ENCODE data around the gene CAPZB.

Gene CAPZB

DNA sequence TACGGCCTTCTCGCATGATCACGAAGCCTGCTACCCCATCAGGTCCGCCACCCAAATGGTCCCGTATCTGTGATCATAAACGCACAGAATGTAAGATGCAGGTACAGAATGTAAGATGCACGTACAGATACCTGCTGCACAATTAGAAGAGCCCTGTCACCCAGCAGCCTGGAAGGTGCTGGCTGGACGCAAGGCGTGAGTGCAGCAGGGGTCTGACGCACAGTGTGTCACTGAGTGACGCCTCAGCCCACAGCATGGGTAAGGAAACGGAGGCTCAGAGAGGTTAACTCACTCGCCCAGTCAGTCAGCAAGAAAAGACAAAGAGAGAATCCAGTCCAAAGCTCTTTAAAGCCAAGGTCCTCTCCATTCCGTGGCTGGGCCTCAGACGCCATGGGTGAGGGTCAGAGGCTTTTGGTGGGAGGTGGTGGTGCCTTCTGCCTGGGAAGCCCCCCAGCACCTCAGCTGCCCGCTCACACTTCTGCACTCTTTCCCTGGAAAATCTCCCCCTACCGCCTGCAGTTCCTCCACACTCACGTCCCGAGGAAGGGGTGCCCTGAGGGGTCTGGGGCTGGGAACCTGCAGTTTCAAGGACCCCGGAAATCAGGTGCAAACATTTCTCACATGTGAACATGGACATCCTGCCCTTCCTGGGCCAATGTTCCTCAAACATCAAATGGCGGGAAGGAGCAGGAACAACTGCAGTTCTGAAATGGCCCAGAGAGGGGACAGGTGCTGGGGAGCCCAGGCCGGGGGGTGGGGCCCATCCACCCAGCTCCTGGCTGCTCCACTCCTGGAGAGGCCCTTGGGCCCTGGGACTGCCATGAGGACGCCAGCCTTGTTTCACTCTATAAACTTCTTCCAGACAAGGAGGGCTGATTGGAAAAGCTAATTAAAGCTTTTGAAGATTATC, 113.9 kb downstream of the CAPZB start:
- TF ChIP-seq, protein P1, sequence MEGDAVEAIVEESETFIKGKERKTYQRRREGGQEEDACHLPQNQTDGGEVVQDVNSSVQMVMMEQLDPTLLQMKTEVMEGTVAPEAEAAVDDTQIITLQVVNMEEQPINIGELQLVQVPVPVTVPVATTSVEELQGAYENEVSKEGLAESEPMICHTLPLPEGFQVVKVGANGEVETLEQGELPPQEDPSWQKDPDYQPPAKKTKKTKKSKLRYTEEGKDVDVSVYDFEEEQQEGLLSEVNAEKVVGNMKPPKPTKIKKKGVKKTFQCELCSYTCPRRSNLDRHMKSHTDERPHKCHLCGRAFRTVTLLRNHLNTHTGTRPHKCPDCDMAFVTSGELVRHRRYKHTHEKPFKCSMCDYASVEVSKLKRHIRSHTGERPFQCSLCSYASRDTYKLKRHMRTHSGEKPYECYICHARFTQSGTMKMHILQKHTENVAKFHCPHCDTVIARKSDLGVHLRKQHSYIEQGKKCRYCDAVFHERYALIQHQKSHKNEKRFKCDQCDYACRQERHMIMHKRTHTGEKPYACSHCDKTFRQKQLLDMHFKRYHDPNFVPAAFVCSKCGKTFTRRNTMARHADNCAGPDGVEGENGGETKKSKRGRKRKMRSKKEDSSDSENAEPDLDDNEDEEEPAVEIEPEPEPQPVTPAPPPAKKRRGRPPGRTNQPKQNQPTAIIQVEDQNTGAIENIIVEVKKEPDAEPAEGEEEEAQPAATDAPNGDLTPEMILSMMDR (IDR thresholded peaks at IDR 0.05; ENCODE audit: control insufficient read depth, extremely low read depth, insufficient read depth) = no peak
- H3K4me3 ChIP-seq (ENCODE audit: low read depth, low read length) = no peak overlapping the region
- DNase-seq (ENCODE audit: low read depth) = no peak

DNA sequence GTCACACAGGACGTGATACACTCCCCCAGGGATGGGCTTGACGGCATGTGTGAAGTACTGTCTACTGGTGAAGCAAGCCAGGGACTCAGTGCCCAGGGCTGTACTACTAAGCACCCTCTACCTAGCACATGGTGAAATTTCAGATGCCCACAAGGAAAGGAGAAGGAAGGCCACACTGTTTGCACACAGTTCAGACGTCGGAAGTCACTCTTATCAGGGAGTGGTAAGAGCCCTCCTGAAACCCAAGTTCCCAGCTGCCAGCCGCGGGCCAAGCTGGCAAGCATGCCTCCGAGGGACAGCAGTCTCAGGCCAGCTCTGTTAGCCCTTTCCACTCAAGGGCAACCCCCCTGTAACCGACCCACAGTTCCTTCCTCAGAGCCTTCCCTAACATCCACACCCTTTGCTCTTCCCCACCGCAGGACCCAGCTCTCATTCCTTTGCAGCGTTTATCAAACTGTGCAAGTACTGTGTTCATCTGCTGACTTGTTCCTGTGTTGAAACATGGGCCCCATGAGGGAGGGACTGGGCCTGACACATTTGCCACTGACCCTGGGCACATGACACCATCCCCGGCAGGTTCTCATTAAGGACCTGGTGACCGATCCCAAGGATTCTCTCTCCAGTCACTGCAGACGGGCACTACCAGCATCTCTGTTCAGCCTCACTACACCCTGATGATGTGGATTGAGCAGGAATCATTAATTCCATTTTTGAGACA, 114.7 kb downstream of the CAPZB start:
- TF ChIP-seq, protein P1 (IDR thresholded peaks at IDR 0.05; ENCODE audit: control insufficient read depth, extremely low read depth, insufficient read depth) = no peak
- DNase-seq (ENCODE audit: low read depth) = no peak
- no peak overlapping the region for H3K4me3 ChIP-seq (ENCODE audit: low read depth, low read length)

DNA sequence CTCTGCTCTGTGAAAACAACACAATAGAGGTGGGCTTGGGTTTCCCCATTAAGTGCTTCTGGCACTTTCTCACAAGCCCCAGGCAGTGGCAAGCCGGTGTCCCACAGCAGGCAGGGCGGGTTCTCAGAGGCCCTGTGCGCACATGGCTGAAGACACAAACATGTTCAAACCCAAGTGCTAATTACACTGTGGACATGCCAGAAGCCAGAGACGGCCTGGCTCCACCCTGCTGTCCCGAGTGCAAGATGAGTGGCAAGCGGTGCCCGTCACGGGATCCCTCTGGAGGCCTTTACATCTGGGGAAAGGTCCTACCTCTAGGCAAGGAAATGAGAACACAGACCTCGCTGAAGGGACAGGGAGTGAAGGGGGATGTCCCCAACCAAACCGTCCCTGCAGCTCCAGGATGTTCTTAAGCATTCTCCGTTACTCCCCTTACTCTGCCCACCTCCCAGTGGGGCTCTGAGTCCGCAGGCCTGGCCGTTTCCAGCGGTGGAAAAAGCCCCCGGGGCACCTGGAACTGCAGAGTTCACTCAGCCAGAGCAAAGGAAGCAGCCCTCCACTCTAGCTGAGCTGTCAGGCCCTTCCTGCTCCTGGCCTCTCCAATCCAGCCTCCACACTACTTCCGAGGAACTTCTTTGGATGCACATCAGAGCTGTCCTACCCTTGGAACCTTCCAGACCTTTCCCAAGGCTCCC, 115.8 kb downstream of the CAPZB start:
- DNase-seq (ENCODE audit: low read depth) = no peak
- TF ChIP-seq, protein P1 (IDR thresholded peaks at IDR 0.05; ENCODE audit: control insufficient read depth, extremely low read depth, insufficient read depth) = no peak
- H3K4me3 ChIP-seq (ENCODE audit: low read depth, low read length) = no peak overlapping the region

DNA sequence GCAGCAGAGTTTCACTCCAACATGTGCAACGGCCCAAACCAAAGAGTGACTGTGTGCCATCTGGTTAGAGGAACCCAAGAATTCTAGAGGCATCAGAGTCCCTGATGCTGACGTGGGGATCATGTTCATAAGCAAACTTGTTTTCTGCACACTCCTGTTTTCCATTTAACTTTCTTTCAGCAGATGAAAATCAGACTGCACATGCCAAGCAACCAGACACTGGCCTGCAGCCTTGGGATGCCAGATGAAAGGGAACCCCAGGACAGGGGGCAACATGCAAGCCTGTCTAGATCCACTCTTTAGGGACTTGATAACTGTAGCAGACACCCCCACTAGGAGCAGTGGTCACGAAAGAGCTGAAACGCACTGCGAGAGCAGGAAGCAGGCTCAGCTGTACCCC, 116.4 kb downstream of the CAPZB start:
- no peak for DNase-seq (ENCODE audit: low read depth)
- TF ChIP-seq, protein P1 (IDR thresholded peaks at IDR 0.05; ENCODE audit: control insufficient read depth, extremely low read depth, insufficient read depth) = no peak
- H3K4me3 ChIP-seq (ENCODE audit: low read depth, low read length) = no peak overlapping the region

DNA sequence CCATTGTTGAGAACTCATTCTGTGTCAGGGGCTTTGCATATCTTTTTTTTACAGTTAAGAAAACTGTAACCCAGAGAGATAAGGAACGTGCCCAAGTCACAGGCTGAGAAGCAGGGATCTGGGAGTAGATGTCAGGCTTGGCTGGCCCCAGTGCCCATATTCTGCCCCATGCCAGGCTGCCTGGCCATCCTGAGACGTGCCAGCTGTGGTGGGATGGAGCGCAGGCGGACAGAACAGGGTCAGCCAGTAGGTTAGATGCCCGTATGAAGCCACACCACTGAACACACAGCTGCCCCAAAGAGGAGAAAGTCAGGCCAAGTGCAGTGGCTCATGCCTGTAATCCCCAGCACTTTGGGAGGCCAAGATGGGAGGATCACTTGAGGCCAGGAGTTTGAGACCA, 117.3 kb downstream of the CAPZB start:
- H3K4me3 ChIP-seq (ENCODE audit: low read depth, low read length) = no peak overlapping the region

DNA sequence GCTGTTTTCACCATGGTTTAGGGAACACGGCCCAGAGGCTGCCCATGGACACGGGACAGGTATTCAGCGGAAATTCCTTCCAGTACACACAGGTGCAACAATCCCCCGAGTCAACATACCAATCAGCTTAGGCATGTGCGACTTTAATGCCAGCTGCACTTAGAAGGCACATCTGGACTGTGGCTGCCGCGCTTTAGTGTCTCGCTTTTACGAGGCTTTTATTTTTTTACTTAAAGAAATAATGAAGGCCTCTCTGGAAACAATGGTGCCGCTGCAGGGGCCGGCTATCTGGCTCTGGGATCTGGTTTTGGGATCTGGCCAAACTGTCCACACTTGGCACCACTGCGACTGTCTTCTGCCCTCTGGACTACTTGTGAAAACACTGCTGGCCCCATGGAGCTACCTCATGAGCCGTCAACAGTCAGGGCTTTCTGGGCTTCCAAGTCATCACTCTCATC, 117.7 kb downstream of the CAPZB start:
- no peak overlapping the region for H3K4me3 ChIP-seq (ENCODE audit: low read depth, low read length)
- TF ChIP-seq, protein P1 (IDR thresholded peaks at IDR 0.05; ENCODE audit: control insufficient read depth, extremely low read depth, insufficient read depth) = no peak
- no peak for DNase-seq (ENCODE audit: low read depth)

More for the DNA sequence above, 117.3 kb downstream of the CAPZB start:
- TF ChIP-seq, protein P1 (IDR thresholded peaks at IDR 0.05; ENCODE audit: control insufficient read depth, extremely low read depth, insufficient read depth) = no peak
- DNase-seq (ENCODE audit: low read depth) = no peak
